Measurements from ENCODE around the gene CSNK1G1.

Gene CSNK1G1

DNA sequence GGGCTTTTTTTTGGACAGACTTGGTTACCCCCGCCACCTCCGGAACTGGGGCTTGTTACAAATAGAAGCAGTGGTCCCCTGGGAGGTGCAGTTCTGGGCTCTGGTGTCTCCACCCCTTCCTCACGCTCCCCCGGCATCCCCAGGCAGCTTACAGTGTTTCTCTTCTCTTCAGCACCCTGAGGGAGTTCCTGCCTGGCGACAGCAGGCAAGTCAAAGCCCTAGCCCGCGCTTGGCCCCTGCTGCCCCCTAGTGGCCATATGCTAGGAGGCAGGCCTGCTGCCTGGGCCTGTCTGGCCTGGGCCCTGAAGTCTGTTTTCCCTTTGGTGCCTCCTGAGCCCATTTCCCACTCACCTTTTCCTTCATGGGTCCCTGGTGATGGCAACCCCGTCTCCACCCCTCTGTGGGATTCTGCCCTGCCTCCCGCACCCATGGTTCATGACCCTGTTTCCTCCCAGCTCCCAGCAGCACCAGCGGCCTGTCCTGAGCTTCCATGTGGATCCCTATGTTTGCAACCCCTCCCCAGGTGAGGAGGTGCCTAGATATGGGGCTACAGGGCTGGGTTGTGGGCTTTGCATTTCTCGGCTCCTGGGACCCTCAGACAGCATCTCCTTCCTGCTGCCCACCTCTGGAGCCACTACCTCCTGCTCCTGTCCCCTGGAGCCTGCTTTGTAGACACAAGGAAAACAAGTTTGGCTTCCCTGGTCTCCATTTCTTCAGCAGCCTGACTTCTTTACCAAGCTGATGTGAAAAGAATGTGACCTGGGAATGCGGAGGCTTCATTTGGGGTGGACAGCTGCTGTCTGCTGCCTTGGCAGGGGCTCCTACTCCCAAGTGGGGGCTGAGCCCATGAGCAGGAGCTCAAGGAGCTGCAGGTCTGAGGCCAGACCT lies 202.2 kb downstream of the CSNK1G1 start:
- DNase-seq (ENCODE audit: low read depth in 2 of 2): peak; percentile 90 to 97

DNA sequence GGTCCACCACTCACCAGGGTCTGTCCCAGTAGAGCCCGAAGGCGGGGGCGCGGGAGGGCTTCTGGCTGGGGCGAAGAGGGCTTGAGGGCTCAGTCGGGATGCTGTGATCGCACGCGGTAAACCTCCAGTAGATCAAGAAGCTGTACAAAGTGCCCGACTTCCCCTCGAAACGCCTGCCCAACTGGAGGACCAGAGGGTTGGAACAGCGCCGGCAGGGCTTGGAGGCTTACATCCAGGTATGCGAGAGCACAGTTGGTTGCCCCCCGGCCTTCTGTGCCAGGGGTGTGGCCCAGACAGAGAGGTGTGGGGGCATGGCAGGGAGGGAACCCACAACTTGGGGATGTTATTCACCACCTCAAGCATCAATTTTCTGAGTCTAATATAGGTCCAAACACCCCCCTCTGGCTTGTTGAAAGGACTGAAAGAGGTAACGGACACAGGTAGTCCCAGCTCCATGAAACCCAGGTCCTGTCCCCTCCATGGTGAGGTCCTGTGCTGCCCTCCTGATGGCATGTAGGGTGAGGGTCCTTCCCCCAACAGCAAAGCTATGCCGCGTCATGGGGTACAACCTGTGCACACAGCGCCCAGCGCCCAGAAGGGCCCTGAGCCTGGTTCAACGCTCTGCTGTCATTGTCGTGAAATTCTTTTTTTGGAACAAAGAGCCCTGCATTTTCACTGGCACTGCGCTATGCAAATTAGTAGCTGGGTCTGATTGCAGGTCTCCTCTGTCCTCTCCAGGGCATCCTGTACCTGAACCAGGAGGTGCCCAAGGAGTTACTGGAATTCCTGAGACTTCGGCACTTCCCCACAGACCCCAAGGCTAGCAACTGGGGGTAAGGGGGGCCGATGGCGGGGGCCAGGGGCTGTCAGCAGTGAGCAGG lies 203.2 kb downstream of the CSNK1G1 start:
- no peak for DNase-seq (ENCODE audit: low read depth in 2 of 2)

DNA sequence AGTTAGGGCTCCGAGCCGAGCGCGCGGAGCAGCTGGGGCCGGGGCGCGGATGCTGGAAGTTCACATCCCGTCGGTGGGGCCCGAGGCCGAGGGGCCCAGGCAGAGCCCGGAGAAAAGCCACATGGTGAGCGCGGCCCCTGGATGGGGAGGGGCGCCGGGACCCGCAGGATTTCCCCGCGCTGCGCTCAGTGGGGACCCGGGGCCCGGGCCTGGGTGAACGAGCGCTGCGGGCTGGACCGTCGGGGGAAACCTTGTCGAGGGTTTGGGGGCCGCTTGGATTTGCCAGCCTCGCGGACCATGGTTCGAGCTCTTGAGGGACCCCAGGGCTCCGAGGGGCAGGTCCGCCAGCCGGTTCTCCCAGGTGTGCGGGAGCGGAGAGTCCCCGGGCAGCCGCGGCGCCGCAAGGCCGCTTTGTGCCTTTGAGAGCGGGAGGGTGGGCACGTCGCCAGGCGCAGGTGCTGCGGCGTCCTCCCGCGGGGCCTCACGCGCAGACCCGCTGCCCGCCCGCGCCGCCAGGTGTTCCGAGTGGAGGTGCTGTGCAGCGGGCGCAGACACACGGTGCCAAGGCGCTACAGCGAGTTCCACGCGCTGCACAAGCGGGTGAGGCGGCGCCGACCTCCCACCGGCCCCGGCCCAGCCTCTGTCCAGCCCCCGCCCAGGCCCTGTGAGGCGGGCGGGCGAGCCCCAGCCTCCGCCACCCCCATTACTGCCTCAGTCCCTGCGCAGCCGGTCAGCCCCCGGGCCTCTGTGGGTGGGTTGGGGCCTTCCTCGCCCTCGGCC lies 204.1 kb downstream of the CSNK1G1 start, which contains the start of gene SNX22:
SNX22 (plus strand) TSS at position 5 of the 780 bp plus-strand sequence; CDS start at position 50, 45 bp downstream.
- DNase-seq (ENCODE audit: low read depth in 2 of 2): no peak

DNA sequence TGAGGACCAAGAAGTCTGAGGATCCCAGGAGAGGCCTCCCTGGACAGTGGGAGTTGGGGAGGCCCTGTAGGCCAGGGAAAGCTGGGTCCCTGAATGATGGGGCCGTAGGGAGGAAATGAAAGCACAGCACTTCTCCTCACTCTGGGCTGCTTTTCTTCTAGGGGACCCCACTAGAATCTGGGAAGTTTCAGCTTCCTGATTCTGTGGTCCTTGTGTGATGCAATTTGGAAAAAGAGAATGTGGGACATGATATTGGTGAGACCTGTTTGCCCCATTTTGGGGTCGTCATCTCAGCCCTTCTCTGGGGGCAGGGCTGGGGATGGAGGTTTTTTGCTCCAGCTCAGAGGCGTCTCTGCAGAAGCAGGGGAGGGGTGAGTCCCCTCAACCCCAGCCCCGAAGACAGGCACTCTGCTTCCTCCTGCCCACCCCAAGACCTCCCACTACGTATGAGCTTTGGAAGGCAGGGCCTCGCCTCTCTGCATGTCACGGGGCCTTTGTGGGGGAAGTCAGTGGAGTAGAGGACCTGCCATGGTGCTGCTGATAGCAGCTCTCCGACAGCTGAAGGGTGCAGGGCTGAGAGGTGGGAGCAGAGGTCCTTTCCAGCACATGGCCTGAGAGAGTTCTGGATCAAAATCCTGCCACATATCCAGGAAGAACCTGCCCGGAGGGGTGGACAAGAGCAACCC lies 205.9 kb downstream of the CSNK1G1 start:
- no peak for DNase-seq (ENCODE audit: low read depth in 2 of 2)

GRCh38 chr15:64149424-64149823 lies 206.5 kb downstream of the CSNK1G1 start:
- DNase-seq (ENCODE audit: low read depth in 2 of 2): no peak

- DNase-seq (ENCODE audit: low read depth in 2 of 2): no peak
Observed at GRCh38 chr15:64148581-64148980, 207.4 kb downstream of the CSNK1G1 start.

DNA sequence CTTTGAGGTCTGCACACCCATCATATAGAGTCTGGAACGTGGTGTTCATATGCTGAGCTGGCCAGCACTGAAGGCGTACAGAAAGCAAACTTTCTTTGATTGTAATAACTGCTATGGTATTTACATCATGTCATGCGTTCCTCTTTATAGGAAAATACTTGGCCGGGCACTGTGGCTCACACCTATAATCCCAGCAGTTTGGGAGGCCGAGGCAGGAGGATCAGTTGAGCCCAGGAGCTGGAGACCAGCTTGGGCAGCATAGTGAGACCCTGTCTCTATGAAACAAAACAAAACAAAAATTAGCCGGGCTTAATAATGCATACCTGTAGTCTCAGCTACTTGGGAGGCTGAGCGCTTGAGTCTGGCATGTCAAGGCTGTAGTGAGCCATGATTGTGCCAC lies 207.8 kb downstream of the CSNK1G1 start:
- DNase-seq (ENCODE audit: low read depth in 2 of 2): no peak

- DNase-seq (ENCODE audit: low read depth in 2 of 2): no peak
Observed at GRCh38 chr15:64146885-64147681, 208.9 kb downstream of the CSNK1G1 start.

DNA sequence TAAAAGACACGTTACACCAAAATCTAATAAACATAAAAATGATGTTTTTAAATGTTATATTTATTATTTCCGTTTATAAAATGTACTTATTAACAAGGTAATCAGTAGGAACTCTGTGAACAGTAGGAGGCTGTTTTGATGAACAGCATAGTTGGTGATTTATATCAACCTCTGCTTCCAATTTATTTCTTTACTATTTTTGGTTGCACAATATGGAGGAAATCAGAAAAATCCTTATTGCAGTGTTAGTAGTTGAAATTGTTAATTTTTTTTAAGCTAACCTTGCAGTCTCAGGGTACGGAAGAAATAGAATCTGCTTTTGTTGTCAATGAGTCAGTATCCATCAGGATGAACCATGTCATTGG lies 209.5 kb downstream of the CSNK1G1 start:
- no peak for DNase-seq (ENCODE audit: low read depth in 2 of 2)

- no peak for DNase-seq (ENCODE audit: low read depth in 2 of 2)
Observed at GRCh38 chr15:64146041-64146440, 209.9 kb downstream of the CSNK1G1 start.

GRCh38 chr15:64144565-64145281 lies 211.2 kb downstream of the CSNK1G1 start:
- DNase-seq (ENCODE audit: low read depth in 2 of 2): no peak

DNA sequence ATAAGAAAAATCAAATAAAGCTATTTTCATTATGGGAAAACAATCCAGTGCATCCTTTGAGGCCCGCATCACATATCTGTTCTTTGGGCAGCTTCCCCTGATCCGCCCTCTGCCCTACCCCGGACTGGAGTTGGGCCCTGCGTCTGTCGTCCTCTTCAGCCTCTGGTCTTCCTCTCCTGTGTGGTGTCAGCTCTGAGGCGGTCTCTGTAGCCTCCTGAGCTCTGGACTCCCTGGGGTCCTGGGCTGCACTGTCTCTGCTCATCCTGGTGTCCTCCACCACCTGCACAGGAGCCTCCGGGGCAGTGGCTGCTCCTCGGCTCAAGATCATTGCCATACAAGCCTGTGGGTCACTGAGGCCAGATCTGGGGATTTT lies 211.8 kb downstream of the CSNK1G1 start:
- DNase-seq (ENCODE audit: low read depth in 2 of 2): no peak

GRCh38 chr15:64143276-64143675 lies 212.7 kb downstream of the CSNK1G1 start:
- DNase-seq (ENCODE audit: low read depth in 2 of 2): no peak

DNA sequence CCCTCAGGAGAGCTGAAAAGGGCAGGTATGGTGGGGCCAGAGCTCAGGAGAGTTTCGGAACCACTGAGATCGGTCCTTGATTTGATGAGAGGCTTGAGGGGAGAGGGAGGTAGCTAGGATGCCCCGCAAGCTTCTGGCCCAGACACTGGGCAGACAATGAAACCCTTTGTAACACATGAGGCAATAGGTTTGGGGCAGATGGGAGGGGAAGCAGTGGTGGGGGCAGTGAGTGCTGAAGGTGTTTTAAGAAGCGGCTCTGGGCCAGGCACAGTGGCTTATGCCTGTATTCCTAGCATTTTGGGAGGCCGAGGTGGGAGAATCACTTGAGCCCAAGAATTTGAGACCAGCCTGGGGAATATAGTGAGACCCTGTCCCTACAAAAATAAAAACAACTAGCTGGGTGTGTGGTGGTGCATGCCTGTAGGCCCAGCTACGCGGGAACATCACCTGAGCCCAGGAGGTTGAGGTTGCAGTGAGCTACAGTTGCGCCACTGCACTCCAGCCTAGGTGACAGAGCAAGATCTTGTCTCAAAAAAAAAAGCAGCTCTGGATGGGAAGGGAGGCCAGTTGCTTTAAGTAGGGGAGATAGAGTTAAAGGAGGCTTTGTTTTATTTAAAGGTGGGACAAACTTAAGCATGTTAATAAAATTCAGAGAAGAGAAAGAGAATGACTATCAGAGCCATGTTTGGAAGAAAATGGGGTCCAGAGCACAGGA lies 214.0 kb downstream of the CSNK1G1 start:
- DNase-seq (ENCODE audit: low read depth in 2 of 2): no peak

- DNase-seq (ENCODE audit: low read depth in 2 of 2): no peak
Observed at GRCh38 chr15:64138331-64138941, 217.5 kb downstream of the CSNK1G1 start.

DNA sequence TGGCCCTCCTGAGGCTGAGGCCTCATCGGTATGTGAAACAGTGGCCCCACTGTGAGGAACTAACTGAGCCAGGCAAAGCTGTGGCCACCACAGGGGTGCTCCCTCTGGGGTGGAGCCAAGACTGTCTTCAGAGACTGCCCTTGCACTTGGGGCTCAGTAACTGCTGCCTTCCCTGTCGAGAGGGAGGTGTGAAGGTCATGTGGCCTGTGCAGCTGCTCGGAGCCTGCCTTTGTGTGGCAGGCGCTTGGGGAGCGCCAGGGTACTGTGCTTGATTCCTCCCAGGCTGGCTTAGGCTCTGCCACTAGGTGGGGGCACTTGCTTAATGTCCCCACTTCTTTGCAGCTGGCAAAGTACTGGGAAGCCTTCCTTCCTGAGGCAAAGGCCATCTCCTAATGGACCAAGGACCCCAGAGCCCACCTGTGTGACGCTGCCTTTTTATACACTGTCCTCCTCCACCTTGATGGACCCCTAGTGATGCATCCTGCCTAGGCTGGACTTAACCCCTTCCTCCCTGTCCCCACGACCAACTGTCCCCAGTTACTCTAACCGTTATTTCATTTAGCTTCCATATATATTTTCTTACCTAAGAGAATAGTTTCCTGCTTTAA lies 218.6 kb downstream of the CSNK1G1 start:
- no peak for DNase-seq (ENCODE audit: low read depth in 2 of 2)

GRCh38 chr15:64136347-64136746 lies 219.6 kb downstream of the CSNK1G1 start:
- no peak for DNase-seq (ENCODE audit: low read depth in 2 of 2)

DNA sequence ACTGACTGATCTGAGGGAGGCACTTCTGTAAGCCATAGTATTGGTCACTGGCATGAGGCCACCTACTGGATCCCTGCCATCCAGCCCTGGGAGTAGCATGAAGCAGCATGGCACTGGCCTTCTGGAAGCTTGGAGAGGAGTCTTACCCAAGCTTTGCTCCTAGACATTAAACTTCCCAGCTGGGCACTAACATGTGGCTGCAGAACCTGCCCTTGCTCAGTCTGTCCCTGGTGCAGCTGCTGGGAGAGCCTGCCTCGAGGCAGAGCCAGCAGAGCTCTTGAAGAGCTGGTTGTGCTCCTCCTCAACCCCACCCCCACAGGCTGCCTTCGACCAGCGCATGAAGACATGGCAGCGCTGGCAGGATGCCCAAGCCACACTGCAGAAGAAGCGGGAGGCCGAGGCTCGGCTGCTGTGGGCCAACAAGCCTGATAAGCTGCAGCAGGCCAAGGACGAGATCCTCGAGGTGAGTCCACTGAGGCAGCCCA lies 221.6 kb downstream of the CSNK1G1 start:
- DNase-seq (ENCODE audit: low read depth in 2 of 2): no peak

Measured in stimulated activated CD4-positive, alpha-beta T cell treated with anti-CD3 and anti-CD28 coated beads, Interleukin-4, amount 100 ng/mL, for 48 hours (primary cell).